Fibroblast of skin of back (primary cell): ENCODE results near the gene SEMA3C.

Source experiments
- DNase-seq: peaks from one replicate; pipeline ENCODE4 v3.0.0-alpha.2; 2013

The SEMA3C gene

DNA sequence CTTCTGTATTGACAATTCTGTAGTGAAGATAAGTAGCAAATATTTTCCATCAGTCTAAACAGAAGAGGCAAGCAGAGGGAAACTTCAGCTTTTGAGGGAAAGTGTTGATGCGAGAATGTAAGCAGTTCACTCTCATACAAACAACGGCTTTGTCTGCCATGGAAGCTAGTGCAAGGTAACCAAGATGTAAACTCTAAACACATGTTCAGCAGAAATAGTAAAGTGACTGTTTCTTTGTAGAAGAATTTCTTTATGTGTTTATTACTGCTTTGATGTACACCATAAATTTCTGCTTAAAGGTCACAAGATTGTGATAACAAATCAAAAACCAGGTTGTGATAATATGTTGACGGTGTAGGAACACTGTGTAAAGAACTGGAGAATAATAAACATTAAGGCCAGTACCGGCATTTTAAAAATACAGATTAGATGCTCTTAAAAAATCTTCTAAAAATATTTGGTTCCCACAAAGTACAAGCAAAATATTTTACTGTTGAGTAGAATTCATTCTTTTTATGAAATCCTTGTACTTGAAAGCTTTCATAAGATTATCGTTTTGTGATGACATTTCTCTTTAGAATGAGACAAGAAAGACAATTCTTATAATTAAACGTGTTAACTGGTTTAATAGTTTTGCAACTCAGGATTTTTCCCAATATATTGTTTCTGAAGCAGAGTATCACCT is 34.2 kb downstream of the SEMA3C start:
- peak; percentile 46 for DNase-seq

DNA sequence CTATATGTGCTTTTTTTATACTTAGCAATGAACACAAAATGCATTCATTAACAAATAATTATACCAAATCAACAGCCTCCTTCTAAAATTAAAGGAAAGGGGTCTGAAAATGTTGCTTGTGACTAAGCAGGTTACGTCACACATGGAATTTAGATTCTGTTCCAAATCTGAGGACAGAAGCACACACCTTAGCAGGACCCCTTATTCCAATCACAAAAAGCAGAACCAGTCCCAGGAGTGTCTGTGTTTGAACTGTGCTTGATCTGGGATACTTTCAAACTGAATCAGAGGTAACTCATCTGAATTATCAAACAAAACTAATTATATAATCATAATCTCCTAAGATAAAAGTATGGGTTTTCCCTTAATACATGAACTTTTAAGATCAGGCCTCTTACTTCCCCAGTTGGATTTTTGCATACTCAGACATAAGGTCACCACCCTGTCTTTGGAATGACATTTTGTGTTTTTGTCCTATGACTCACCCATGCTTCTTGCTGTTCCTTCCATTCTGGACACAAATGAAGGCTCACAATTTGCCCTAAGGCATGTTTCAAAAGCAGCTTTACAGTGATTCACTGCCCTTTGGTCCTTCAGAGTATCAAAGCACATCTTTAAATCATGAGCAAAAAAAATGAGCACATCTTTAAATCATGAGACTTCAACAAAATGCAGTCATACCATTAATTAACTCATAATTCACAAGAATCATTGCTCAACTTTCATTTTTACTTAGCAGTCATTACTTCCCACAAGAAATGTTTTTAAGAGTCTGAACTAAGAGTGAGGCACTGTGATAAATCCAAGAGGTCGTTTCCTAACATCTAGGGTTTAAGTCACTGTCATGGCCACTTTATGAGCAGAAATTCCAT is 35.5 kb downstream of the SEMA3C start:
- DNase-seq: peak; percentile 99

DNA sequence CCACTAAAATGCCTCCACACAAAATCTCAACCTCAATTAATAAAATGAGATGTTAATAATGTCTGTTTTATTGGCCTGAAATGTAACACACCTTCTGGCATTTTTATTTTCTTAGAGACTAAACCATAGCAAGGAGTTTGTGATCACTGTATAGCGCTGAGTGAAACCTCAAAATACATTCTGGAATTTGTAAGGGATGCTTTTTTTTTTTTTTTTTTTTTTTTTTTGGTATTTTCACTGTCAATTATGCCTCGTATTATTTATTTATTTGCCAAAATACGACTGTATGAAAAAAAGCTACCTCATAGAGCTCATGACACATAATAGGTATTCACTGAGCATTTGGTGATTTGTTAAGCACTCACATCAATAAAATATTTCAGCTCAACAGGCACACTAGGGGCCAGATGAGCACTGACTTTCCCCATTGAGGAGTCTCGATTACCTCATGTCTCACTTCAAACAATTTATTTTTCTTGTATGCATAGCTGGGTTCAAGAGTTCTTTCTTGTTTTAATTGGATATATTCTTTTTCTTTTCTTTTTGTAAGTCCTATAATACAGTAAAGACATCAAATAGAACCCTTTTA is 36.5 kb downstream of the SEMA3C start:
- DNase-seq: no peak

DNA sequence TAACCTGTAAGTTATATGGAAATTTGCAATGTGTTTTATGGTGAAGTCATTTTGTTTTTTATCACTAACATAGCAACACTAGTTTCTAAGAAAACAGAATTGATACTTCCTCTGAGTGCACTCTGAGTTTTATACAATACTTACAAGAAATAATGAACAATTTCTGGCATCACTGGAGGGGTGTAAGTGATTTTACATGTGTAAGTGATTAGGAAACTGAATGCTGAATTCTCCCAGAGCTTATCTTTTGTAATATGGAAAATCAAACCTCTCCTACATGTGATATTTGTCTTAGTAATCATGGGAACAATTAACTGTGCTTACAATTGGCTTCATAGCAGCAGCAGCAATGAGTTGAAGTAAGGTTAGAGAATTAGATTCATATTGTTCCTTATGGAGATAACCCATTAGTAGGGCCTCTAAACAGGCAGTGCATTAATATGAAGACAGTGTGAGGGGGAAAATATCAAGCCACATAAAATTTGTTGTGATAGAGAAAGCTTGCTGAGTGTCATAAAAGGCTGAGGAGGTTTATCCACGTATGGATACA is 37.4 kb downstream of the SEMA3C start:
- DNase-seq: no peak

DNA sequence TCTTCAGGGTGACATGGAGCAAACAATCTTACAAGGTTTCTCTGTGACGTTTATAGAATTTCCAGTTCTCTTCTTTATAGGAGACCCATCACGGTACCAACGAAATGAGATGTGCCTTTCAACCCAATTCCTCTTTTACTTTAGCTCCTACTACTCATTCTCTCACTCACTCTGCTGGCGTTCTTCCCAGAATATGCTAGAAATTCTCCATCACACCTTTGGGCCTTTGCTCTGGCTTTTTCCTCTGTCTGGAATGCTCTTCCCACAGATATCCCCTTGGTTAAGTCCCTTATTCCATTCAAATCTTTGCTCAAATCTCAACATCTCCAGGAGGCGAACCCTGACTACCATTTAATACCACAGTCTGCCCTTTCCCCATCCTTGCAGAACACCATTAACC is 39.0 kb downstream of the SEMA3C start:
- no peak for DNase-seq

DNA sequence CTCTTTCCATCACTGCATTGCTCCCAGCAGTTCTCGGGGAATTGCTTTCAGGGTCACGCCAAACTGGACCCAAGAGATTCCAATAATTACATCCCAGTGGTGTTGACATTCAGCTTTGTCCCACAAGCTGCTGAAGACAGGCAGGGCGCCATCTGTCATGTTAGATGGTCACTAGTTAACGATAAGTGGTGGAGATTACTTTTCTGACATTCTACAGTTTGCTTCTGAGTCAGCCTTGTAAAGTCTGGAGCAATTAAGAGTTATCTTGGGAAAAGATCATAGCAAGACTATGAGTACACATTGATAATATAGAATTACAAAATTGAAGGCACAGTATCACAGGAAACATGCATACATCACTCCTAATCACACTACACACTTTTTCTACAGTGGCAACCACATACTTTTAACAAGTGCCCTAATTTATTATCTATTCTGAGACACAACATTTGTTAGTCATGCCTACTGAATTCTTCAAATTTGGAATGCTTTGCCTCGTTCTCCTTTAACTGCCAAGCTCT is 41.9 kb downstream of the SEMA3C start:
- DNase-seq: peak; percentile 52

DNA sequence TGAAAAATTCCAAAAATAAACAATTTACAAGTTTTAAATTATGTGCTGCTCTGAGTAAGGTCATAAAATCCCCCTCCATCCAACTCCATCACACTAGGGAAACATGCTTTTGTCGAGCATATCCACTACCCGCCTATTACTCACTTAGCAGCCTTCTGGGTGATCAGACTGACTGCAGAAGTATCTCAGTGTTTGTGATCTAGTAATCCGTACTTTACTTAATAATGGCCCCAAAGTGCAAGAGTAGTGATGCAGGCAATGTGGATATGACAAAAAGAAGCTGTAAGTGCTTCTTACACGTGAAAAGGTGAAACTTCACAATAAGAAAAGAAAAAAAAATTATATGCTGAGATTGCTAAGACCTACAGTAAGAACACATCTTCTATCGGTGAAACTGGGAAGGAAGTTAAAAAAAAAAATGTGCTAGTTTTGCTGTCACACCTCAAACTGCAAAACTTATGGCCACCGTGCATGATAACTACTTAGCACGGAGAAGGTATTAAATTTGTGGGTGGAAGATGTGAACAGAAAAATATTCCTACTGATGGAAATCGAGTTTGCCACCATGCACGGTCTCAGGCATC is 43.2 kb downstream of the SEMA3C start:
- DNase-seq: no peak

DNA sequence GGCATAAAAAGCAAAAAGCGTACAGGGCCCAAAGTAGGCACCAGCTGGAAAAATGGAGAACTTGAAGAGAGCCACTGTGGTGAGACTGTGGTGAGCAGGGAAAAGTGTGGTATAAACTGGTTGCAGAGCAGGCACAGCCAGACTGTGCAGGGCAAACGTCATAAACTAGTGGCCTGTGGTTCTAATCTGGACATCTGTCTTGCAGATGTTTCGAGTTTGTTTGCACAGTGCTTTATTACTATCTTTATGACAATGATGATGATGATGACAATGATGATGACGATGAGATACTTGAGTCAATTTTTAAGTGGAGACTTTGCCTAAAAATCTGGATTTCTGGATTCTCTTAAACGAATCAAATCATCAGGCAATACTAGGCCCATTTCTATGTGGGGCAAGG is 45.7 kb downstream of the SEMA3C start:
- DNase-seq: no peak

DNA sequence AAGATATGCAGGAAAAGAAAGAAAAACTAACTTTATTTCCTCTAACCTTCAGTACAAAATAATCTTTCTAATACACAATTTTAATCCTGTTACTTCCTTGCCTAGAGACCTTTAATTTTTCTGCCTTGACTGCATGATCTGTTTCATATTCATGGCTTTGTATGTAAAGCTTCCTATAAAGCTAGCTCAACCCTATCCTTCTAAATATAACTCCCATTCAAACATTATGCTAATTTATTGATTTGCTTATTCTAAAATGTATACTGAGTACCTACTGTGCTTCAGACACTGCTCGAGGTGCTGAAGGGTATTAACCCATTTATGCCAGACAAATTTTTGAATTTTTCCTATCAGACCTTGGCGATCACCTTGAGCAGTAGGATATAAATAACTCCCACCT is 47.6 kb downstream of the SEMA3C start:
- DNase-seq: no peak

DNA sequence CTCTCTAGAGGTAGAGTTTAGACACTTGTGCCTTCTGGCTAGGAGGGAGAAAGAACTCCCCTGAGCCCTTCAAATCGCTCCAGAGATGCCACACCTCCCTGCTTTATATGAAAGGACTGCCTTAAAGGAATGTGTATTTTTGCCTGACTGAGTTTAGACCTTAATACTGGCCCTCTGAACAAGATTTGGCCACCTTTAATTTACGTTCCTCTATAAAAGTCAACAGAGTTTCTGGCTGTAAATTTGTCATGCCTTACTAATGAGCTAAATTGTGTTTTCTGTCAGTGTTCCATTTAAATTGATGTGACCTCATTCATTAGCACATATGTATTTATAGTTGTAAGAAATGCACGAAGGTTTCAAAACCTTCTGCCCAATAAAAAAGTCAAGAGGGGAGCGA is 48.0 kb downstream of the SEMA3C start:
- DNase-seq: no peak

DNA sequence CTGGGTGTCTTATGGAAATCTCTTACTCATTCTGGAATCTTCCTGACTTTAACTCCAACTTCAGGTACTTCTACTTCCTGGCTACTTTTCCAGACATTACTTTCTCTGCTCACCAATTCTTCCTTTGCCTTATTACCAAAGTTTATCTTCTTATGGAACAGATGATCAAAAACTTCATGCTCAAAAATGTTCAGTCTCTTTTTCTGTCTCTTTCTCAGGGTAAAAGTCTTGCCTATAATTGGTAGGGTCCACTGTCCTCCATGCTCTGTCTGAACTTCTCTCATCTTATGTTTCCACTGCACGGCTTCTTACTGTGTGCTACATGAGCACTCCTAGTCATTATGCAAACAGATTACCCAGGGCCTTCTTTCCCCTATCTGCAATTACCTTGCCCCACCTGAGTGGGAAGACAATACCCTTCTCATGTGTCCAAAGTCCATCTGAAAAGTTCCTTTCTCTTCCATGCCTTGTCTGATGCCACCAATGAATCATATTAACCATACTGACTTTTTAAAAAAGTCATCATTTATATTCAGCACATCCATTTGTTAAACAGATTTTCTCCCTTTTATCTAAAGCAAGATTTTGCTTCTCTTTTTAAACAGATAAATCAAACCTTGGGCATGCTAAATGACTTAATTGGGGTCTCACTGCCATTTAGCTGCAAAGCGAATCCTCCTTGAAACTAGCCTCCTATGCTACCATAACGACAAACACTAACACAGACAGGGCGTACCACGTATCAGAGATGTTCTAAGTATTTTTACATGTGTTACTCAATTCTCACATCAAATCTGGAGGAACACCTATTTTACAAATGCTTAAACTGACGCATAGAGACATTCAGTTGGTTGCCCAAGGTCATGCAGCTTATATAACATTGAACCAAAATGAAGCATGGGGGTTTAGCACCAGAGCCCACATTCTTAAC is 48.8 kb downstream of the SEMA3C start:
- no peak for DNase-seq

DNA sequence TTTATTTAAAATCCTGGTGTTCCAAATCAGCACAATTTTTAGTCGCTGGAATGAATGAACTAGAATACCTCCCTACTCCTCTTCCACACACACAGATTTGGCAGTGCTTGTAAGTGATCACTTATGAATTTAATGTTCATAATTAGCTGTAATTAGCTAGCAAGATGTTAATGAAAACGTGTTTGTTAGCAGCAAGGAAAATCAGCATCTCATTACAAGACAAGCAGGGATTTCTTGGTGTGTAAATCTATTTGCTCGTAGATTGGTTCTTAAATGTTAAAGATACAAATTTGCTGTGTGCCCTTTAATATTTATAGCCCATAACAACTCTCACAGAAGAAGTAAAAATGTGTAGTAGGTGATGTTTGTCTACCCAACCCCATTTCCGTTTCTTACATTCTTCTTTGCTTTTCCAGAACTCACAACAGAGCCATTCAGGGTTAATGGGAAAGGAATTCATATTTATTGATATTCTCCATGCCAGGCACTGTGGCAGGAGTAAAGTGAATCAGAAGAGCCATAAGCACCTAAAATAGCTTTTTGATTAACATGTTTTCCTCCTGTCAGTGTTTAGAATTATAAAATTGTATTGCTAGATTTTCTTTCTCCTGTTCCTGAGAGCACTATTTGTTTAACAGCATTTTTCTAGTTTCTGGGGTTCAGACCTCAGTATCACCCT is 49.6 kb downstream of the SEMA3C start:
- DNase-seq: no peak

DNA sequence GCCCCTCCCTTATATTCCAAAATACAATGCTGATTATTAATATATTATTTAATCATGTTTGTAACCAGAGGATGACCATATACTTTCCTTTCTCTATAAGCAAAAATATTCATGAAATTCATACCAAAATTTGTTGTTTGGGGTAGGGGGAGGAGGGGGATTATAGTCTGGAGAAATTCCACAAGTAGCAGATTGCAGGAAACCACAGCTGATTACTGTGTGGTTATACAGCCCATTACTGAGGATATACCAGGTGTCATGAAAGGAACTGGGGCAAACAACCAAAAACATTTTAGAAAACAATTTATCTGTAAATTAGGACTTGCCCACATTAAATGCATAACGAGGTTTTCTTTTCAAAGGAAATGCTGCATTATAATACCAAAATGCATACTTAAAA is 50.3 kb downstream of the SEMA3C start:
- no peak for DNase-seq

DNA sequence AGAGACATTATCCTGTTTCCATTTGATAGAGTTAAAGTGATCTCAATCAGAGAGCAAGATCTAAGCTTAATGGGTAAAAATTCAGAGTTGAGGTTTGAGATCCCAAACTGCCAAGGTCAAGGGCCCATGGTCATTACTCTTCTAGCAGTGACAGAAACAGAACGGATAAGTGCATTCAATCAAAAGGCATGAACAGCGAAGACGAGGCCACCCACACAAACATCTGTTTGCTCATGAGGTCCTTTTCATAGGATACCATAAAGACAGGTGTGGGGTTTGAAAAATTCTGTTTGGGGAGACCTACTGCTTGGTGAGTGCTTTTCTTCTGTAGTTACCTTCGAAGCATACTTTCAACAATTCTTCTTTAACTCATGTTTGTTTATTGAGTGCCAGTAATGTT is 58.3 kb downstream of the SEMA3C start:
- DNase-seq: no peak

DNA sequence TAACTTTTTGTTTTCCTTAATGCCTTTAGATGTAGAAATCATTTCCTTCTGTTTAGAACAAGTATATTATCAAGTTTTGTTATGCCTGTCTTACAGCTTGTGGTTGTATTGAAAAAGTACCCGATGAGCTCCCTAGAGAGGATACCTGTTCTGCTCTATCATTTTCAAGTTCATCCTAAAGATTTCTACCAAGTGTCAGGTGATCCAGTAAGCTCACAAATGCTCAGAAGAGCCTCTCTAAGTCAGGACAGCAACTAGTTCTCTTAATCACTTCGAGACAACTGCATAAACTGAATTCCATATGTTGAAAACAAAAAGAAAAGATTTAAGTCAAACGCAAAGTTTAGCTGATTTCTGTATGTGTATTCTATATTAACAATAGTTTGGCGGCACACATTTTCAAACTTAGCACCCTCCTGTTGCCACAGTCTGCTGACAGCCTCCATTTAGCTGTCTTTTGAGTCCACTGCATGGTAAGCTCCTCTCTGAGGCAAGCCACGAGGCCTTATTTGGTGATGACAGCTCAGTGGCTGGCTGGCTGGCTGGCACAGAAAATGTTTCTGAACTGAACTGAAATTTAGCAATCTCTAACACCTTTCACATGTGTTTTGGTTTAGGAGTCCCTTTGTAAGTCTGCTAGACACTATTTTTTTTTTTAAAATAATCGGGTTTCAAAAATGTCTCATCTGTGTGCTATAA is 59.4 kb downstream of the SEMA3C start:
- no peak for DNase-seq

DNA sequence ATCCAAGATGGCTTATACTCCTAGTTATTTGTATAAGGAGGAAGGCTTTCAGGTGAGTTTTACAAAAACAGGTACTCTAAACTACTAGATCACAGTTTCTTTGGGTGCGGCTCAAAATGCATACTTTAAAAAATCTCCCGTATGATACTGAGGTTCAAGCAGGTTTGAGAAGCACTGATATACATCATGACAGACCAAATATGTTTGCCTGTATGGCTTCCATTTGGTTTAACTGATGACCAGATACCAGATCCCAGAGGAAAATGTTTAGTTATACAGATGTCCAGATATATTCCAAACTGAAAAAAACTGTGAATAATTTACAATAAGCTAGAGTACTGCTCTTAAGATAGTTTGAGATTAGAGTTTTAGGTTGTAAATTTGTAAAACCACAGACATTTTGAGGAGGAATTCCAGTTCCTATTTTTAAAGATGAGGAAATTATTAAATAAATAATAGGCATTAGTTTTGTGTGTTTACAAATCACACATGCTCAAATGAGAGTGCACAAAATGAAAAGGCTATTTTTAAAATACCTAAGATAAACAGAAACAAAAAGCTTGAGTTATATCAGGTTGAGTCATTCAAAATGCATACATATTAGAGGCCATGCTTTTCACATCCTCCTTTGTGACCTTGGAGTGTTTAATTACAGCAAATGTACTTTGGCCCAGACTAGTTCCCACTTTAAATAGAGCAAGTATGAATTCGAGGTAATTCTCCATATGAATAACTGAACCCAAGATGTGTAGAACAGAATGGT is 60.5 kb downstream of the SEMA3C start:
- peak; percentile 18 for DNase-seq

DNA sequence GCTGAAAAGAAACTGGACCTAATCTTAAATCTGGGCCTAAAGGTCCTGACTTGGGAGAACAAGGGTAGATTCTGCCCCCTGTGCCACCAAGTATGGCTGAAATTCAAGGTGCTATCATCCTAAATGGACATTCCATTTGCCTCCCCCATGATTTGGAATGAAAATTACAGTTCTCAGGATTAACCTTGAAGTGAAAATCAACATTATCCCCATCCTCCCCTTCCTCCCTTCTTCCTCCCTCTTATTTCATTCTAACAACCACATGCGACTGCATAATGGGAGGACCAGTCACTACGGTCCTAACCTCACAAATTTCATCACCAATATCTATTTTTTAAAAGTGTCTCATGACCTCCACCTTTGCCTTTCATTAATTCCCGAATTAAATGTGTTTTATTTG is 62.1 kb downstream of the SEMA3C start:
- DNase-seq: no peak

DNA sequence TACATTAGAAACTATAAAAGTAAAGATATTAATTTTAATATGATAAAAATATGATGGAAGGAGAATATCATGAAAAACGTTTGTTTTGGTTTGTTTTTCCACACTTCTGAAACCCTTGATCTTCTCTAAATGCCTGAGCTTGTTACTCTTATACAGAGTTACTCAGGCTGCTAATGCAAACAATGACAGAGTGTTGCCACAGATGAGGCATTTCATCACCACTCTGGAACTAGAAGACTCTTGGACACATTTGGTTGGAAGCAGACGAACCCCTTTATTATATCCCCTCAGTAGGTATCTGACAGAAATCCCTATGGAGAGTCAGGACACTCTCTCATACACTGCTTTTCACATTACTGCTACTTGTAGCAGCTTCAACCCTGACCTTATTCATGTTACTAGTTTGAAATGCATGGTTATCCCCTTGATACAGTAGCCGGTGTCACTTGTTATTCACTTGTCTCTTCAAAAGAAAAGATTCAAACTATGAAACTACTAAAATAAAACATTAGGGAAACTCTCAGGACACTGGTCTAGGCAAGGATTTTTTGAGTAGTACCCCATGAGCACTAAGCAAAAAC is 66.9 kb downstream of the SEMA3C start:
- peak; percentile 60 for DNase-seq

DNA sequence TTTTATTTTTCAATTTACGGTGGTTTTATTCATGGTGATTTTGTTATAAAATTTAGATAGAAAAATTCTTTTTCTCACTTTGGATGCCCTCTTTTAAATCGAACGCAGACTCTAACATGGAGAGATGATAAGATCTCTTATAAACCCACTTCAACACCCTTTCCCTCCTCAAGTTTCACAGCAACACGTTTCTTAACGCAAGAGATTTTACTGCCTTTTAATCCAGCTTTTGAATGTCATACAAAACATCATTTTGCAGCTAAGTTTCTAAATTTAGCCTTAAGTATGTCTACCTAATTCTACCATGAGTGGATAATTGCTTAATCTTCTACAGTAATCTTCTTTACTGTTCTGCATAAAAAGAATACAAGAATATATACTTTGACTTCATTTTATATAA is 70.0 kb downstream of the SEMA3C start:
- no peak for DNase-seq
